ENCODE results near the gene LTBP4.

DNA sequence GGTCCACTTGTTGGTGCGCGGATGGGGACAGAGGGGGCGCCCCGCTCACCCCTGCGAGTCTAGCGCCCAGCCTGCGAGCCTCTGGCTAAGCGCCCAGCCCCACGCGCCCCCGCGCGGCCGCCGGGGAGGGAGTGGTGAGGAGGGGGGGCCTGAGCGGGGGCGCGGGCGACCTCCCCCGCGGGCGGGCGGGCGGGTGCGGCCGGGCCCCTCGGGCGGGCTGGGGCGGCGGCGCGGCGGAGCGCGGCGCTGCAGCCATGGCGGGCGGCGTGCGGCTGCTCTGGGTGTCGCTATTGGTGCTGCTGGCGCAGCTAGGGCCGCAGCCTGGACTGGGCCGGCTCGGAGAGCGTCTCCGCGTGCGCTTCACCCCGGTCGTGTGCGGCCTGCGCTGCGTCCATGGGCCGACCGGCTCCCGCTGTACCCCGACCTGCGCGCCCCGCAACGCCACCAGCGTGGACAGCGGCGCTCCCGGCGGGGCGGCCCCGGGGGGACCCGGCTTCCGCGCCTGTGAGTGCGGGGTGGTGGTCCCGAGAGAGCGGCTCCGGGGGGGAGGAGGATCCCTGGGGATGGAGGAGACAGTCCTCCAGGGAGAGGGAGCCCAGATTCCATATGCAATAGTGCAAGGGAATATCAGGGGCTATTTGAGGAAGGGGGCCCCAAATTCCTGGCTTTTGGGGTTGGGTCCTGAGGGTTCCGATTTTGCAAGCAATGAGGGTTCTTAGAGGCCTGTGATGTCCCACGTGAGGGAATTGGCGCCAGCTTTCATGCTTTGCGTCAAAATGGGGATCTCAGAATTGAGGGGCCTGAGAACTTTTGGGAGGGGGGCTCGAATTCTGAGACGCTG is at the start of gene LTBP4:
- TF ChIP-seq POLR2A (IDR thresholded peaks at IDR 0.05): peak; percentile 12
- TF ChIP-seq, protein P1, sequence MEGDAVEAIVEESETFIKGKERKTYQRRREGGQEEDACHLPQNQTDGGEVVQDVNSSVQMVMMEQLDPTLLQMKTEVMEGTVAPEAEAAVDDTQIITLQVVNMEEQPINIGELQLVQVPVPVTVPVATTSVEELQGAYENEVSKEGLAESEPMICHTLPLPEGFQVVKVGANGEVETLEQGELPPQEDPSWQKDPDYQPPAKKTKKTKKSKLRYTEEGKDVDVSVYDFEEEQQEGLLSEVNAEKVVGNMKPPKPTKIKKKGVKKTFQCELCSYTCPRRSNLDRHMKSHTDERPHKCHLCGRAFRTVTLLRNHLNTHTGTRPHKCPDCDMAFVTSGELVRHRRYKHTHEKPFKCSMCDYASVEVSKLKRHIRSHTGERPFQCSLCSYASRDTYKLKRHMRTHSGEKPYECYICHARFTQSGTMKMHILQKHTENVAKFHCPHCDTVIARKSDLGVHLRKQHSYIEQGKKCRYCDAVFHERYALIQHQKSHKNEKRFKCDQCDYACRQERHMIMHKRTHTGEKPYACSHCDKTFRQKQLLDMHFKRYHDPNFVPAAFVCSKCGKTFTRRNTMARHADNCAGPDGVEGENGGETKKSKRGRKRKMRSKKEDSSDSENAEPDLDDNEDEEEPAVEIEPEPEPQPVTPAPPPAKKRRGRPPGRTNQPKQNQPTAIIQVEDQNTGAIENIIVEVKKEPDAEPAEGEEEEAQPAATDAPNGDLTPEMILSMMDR (IDR thresholded peaks at IDR 0.05): no peak
